AG09309 (cell line): ENCODE data around the gene CMTM4.
"Not testable (repeated sequence)": the region's sequence is repeated elsewhere in the genome, so short reads cannot be mapped to it uniquely, and the experiment has no call there.

Experiments used
- DNase-seq: peaks from one replicate; pipeline ENCODE4 v3.0.0-alpha.2; 2010; ENCODE audit warnings: low read depth
- H3K4me3 ChIP-seq: 2 replicates; pipeline ENCODE4 v1.5.1; 2011; ENCODE audit warnings: mild to moderate bottlenecking, low read depth, low read length, moderate library complexity; ENCODE audit not compliant: control insufficient read depth
- CTCF ChIP-seq: IDR thresholded peaks from 2 replicates; pipeline ENCODE4 v1.5.1; 2011; ENCODE audit warnings: mild to moderate bottlenecking, low read depth, low read length, inconsistent platforms; ENCODE audit not compliant: insufficient read depth, control insufficient read depth; ENCODE audit errors: missing control alignments

CMTM4 gene

GRCh38 chr16:66689282-66689681 lies 7.3 kb downstream of the CMTM4 start:
- no peak for TF ChIP-seq CTCF
- no peak overlapping the region for H3K4me3 ChIP-seq
- no peak for DNase-seq

DNA sequence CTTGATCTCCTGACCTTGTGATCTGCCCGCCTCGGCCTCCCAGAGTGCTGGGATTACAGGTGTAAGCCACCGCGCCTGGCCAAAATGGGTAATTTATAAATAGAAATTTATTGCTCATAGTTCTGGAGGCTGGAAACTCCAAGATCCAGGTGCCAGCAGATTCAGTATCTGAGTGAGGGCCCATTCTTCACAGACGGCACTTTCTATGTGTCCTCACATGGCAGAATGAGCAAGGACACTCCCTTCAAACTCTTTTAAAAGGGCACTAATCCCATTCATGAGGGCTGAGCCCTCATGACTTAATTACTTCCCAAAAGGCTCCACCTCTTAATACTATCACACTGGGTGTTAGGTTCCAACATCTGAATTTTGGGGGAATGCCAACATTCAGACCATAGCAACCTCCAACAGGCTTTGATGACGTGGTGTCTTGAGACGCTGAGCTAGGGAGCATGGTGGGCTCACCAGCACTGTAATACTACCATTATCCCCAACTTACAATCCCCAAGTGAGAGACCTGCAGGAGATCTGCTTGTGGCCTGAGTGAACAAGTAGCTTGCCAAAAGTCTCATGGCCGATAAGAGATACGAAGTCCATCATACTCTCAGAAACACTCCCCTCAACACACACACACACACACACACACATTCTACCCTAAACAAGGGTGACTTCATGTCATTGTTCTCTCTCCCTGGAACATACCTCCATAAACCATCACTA lies 8.5 kb downstream of the CMTM4 start:
- DNase-seq = no peak
- no peak for TF ChIP-seq CTCF
- no peak overlapping the region for H3K4me3 ChIP-seq

GRCh38 chr16:66685501-66686115 lies 10.9 kb downstream of the CMTM4 start:
- not testable (repeated sequence) for H3K4me3 ChIP-seq, DNase-seq

- DNase-seq = no peak
- no peak overlapping the region for H3K4me3 ChIP-seq
- TF ChIP-seq CTCF = no peak
Measured at GRCh38 chr16:66682271-66682670, 14.3 kb downstream of the CMTM4 start.

- no peak for DNase-seq
- no peak overlapping the region for H3K4me3 ChIP-seq
- TF ChIP-seq CTCF = no peak
Measured at GRCh38 chr16:66681676-66682075, 14.9 kb downstream of the CMTM4 start.

DNA sequence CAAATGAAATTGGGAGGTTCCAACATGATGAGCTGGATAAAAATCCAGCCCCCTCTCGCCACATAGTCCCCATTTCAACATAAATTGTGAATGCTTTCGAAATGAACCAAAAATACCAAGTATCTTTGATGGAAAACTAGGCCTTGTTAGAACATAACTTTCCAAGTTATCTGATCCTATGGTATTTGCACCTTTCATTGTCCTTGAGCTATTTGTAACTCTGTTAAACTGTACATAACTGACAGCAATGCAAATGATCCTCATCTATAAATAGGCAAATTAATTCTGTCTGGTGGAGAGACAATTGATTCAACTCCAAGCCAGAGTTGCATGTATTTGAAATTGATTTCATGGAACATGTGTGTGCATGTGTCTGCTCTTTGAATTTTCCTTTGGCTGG lies 18.2 kb downstream of the CMTM4 start:
- no peak for TF ChIP-seq CTCF
- H3K4me3 ChIP-seq = no peak overlapping the region
- no peak for DNase-seq

- DNase-seq = no peak
- no peak for TF ChIP-seq CTCF
- no peak overlapping the region for H3K4me3 ChIP-seq
Measured at GRCh38 chr16:66677836-66678235, 18.7 kb downstream of the CMTM4 start.
